ENCODE measurements around the gene MICAL3. TPM values are rescaled to one million over a fixed set of nuclear protein-coding genes. Genes with fewer than 3 reads are reported as not detected.
"Not testable (repeated sequence)": the region's sequence is repeated elsewhere in the genome, so short reads cannot be mapped to it uniquely, and the experiment has no call there.

MICAL3 gene, protein sequence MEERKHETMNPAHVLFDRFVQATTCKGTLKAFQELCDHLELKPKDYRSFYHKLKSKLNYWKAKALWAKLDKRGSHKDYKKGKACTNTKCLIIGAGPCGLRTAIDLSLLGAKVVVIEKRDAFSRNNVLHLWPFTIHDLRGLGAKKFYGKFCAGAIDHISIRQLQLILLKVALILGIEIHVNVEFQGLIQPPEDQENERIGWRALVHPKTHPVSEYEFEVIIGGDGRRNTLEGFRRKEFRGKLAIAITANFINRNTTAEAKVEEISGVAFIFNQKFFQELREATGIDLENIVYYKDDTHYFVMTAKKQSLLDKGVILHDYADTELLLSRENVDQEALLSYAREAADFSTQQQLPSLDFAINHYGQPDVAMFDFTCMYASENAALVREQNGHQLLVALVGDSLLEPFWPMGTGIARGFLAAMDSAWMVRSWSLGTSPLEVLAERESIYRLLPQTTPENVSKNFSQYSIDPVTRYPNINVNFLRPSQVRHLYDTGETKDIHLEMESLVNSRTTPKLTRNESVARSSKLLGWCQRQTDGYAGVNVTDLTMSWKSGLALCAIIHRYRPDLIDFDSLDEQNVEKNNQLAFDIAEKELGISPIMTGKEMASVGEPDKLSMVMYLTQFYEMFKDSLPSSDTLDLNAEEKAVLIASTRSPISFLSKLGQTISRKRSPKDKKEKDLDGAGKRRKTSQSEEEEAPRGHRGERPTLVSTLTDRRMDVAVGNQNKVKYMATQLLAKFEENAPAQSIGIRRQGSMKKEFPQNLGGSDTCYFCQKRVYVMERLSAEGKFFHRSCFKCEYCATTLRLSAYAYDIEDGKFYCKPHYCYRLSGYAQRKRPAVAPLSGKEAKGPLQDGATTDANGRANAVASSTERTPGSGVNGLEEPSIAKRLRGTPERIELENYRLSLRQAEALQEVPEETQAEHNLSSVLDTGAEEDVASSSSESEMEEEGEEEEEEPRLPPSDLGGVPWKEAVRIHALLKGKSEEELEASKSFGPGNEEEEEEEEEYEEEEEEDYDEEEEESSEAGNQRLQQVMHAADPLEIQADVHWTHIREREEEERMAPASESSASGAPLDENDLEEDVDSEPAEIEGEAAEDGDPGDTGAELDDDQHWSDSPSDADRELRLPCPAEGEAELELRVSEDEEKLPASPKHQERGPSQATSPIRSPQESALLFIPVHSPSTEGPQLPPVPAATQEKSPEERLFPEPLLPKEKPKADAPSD (N-terminal part only)
- total RNA-seq (10 to 100 TPM; 26.3 to 94.2 (median 45.0) TPM), polyA plus RNA-seq (10 to 100 TPM in 2 of 3 donors, 1 to 10 TPM in 1; 9.6 to 36.3 (median 16.9) TPM)

DNA sequence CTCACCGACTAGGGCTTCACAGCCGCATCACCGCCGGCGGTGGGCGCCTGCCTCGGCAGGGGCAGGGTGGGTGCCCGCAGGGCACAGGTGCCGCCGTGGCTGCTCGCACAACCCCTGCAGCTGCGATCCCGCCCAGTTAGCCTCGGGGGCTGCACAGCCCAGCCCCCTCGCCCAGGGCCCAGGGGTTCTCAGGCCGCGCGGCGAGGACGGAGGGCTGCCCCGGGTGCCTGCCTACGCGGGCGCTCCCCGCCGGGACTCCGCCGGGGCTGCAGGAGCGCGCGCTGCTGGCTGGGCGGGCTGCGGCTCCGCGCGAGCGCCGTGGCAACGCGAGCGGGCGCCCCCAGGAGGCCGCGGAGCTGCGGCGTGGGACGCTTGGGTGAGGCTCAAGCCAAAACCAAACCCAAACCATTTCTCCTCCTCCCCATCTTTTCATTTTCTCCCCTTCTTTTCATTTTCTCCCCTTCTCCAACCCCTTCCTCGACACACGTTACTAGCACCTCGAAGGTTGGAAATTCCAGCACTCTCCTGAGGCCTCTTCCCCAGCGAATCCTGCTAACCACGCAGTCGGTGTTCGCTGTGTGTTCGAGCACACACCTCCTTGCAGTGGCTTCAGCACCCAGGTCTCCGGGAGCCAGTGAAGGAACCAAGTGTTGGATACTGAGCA, at the start of gene MICAL3:
Gene MICAL3 (minus strand): TSS at position 286 of the 664 bp plus-strand sequence. CDS start 117,749 bp downstream, outside the sequence.
- Histone ChIP-seq H3K4me1 (peaks cover 2 to 42% (median 26%) of the 10 kb centered on the region in 4 donors), H3K27me3 (no peaks in the 10 kb centered on the region), H3K36me3 (no peaks in the 10 kb centered on the region), H3K4me3 (peak within 1 kb of the TSS; percentile 51 to 78 (median 76)), H3K9me3 (no peaks in the 10 kb centered on the region), H3K27ac (peak within 1 kb of the TSS; percentile 87 to 95 (median 90))
- TF ChIP-seq, protein P1, sequence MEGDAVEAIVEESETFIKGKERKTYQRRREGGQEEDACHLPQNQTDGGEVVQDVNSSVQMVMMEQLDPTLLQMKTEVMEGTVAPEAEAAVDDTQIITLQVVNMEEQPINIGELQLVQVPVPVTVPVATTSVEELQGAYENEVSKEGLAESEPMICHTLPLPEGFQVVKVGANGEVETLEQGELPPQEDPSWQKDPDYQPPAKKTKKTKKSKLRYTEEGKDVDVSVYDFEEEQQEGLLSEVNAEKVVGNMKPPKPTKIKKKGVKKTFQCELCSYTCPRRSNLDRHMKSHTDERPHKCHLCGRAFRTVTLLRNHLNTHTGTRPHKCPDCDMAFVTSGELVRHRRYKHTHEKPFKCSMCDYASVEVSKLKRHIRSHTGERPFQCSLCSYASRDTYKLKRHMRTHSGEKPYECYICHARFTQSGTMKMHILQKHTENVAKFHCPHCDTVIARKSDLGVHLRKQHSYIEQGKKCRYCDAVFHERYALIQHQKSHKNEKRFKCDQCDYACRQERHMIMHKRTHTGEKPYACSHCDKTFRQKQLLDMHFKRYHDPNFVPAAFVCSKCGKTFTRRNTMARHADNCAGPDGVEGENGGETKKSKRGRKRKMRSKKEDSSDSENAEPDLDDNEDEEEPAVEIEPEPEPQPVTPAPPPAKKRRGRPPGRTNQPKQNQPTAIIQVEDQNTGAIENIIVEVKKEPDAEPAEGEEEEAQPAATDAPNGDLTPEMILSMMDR (IDR thresholded peaks at IDR 0.05), result peak in 3 of 4 experiments; percentile 14 to 58 (median 33)
- TF ChIP-seq POLR2AphosphoS5 (IDR thresholded peaks at IDR 0.05) (peak in 3 of 4 donors; percentile 20 to 72 (median 67)), EP300 (IDR thresholded peaks at IDR 0.05) (no peak), POLR2A (IDR thresholded peaks at IDR 0.05) (no peak)
- intact Hi-C loops (cut with DNase I), result loop anchor here (1.0 to 5.0 kb wide), 3 partner anchors 51 to 127 kb away; no protein-coding TSS in a partner anchor
- DNase-seq, result peak; percentile 77
- WGBS, 2 donors, result 1% methylated on average over 56 of the region's 56 CpGs

- not testable (repeated sequence) for H3K27me3 ChIP-seq, H3K4me3 ChIP-seq, H3K36me3 ChIP-seq, DNase-seq, H3K9me3 ChIP-seq
- WGBS, 2 donors, result 91 to 94% methylated on average over 4 of the region's 4 CpGs
- peaks cover 0 to 41% (median 35%) of the 10 kb centered on the region in 4 donors for H3K4me1 ChIP-seq
- peak overlapping the region in 3 of 4 donors; percentile 80 to 85 (median 81) for H3K27ac ChIP-seq
- intact Hi-C loops (cut with DNase I), result loop anchor here (5.0 to 10.0 kb wide), 3 partner anchors 172 to 369 kb away; no protein-coding TSS in a partner anchor
These were observed 49.6 kb upstream of the MICAL3 start for GRCh38 chr22:18073927-18074326.

GRCh38 chr22:18073467-18073866, 49.1 kb upstream of the MICAL3 start:
- no peaks in the 10 kb centered on the region for H3K36me3 ChIP-seq
- WGBS, 2 donors, result 71 to 90% methylated on average over 2 of the region's 2 CpGs
- DNase-seq, result no peak
- no peak overlapping the region for H3K4me3 ChIP-seq
- peaks cover 0 to 41% (median 35%) of the 10 kb centered on the region in 4 donors for H3K4me1 ChIP-seq
- no peaks in the 10 kb centered on the region for H3K27me3 ChIP-seq
- H3K27ac ChIP-seq, result peak overlapping the region in 1 of 4 donors; percentile 85
- intact Hi-C loops (cut with DNase I), result loop anchor here (5.0 to 10.0 kb wide), 3 partner anchors 171 to 369 kb away; no protein-coding TSS in a partner anchor
- TF ChIP-seq, protein P1 (IDR thresholded peaks at IDR 0.05), result no peak
- TF ChIP-seq POLR2AphosphoS5 (IDR thresholded peaks at IDR 0.05), result no peak
- TF ChIP-seq POLR2A (IDR thresholded peaks at IDR 0.05), result no peak
- no peak for TF ChIP-seq EP300 (IDR thresholded peaks at IDR 0.05)
- H3K9me3 ChIP-seq, result no peaks in the 10 kb centered on the region

GRCh38 chr22:18071968-18072310, 47.6 kb upstream of the MICAL3 start:
- no peak for DNase-seq
- intact Hi-C loops (cut with DNase I), result loop anchor here (5.0 to 10.0 kb wide), 3 partner anchors 170 to 367 kb away; no protein-coding TSS in a partner anchor
- H3K9me3 ChIP-seq, result no peaks in the 10 kb centered on the region
- TF ChIP-seq POLR2A (IDR thresholded peaks at IDR 0.05) (no peak), EP300 (IDR thresholded peaks at IDR 0.05) (no peak), POLR2AphosphoS5 (IDR thresholded peaks at IDR 0.05) (no peak)
- TF ChIP-seq, protein P1 (IDR thresholded peaks at IDR 0.05), result no peak
- peaks cover 0 to 49% (median 43%) of the 10 kb centered on the region in 4 donors for H3K4me1 ChIP-seq
- H3K27me3 ChIP-seq, result no peaks in the 10 kb centered on the region
- no peaks in the 10 kb centered on the region for H3K36me3 ChIP-seq
- H3K4me3 ChIP-seq, result no peak overlapping the region
- H3K27ac ChIP-seq, result no peak overlapping the region
- 75 to 84% methylated on average over 1 of the region's 1 CpG for WGBS, 2 donors

GRCh38 chr22:18071307-18071967, 47.1 kb upstream of the MICAL3 start:
- H3K27me3 ChIP-seq, H3K4me3 ChIP-seq, H3K9me3 ChIP-seq, H3K36me3 ChIP-seq, DNase-seq, H3K27ac ChIP-seq: not testable (repeated sequence)
- peaks cover 0 to 49% (median 41%) of the 10 kb centered on the region in 4 donors for H3K4me1 ChIP-seq
- 82 to 88% methylated on average over 7 of the region's 7 CpGs for WGBS, 2 donors
- intact Hi-C loops (cut with DNase I), result loop anchor here (5.0 to 10.0 kb wide), 3 partner anchors 169 to 367 kb away; no protein-coding TSS in a partner anchor
